Stimulated activated naive CD4-positive, alpha-beta T cell (primary cell): Measurements from ENCODE around the gene RIBC2.
"Not testable (repeated sequence)": the region's sequence is repeated elsewhere in the genome, so short reads cannot be mapped to it uniquely, and the experiment has no call there.

ENCODE experiments used
- DNase-seq, 6 experiments: peaks; one replicate each; lab custom pipeline; 2025; lab: John Stamatoyannopoulos, UW

The RIBC2 gene

DNA sequence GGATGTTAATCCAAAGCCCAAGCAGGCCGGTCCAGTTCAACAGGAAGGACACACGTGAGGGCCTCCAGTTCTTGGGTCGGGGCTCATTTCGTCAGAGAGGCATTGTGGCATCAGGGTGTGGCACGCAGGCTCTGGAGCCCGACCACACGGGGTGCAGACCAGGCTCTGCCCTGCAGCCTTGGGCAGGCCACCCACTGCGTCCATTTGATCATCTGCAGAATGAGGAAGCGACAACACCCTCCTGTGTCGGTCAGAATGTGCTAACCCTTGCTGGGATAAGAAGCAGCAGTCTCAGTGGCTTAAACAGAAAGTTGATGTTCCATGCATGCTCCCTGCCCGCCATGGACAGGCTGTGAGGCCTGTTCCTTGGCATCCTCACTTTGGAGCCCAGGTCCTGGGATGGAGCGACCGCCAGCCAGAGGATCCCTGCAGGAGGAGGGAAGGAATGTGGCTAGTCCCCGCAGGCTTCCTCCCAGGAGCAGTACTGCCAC is 10.8 kb downstream of the RIBC2 start:
- DNase-seq, result no peak

DNA sequence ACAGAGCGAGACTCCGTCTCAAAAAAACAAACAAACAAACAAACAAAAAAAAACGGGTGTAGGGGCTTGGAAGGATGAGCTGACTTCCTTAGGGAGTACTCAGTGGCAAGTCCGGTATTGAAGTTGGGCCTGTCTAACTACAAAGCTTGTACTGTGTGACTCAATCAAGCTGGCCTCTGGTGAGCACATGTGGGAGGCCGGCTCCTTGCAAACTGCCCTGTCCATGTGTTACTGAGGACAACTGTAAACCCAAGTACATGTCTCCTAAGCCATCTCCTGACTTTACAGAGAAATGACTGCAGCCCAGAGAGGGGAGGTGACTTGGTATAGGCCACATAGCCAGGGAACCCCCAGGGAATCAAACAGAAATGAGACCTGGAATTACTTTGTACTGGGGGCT is 11.6 kb downstream of the RIBC2 start:
- no peak for DNase-seq

DNA sequence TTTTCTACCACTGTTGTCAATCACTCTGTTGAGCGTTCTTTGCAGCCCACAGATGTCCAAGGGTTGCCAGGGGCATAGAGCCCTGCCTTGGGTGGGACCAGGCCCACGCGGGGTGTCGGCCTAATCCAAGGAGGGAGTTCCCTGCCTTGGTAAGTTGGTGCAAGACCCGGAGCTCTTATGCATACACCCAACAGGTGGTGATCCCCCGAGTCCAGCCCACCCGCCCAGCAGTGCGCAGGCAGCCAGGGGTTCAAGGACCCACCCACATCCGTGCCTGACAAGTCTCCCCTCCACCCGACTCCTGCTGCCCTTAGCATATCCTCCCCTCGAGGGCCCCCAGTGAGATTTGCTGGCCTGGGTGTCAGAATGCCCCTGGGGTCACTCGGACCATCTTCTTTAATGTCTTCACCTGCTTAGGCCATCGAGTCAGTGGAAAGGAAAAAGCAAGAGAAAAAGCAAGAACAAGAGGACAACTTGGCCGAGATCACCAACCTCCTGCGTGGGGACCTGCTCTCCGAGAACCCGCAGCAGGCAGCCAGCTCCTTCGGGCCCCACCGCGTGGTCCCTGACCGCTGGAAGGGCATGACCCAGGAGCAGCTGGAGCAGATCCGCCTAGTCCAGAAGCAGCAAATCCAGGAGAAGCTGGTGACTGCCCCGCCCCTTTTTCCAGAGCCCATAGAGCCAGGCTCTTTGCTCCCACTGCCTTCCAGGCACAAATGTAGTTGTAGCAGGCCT is 12.2 kb downstream of the RIBC2 start:
- no peak for DNase-seq

DNA sequence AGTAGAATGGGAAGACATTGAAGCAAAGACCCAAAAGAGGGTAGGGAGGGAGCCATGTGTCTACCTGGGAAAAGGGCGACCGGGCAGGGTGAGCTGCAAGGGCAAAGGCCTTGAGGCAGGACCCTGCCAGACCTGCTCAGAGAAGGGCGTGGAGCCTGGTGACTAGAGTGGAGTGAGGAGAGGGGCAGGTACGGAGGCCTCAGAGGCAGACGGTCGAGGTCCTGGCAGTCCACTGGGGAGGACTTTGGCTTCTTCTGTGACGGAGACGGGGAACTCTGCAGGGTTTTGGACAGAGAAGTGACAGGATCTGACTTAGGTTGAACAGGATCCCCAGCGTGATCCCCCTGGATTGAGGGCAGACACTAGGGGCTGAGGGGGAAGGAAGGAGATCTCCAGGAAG is 12.9 kb downstream of the RIBC2 start:
- DNase-seq, result no peak

DNA sequence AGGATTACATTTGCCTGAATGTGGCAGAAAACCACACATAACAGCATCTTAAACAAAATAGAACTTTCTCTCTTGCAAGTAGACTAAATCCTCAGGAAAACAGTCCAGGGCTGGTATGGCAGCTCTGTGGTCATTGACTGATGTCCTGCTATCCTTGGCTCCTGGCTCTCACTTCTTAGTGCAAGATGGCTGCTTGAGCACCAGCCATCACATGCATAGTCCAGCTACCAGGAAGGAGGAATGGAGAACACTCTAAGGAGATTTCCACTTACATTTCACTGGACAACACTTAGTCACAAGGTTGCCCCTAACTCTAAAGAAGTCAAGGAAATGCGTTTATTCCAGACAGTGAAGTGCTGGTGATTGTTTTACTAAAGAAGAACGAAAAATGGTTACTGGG is 13.6 kb downstream of the RIBC2 start:
- no peak for DNase-seq

DNA sequence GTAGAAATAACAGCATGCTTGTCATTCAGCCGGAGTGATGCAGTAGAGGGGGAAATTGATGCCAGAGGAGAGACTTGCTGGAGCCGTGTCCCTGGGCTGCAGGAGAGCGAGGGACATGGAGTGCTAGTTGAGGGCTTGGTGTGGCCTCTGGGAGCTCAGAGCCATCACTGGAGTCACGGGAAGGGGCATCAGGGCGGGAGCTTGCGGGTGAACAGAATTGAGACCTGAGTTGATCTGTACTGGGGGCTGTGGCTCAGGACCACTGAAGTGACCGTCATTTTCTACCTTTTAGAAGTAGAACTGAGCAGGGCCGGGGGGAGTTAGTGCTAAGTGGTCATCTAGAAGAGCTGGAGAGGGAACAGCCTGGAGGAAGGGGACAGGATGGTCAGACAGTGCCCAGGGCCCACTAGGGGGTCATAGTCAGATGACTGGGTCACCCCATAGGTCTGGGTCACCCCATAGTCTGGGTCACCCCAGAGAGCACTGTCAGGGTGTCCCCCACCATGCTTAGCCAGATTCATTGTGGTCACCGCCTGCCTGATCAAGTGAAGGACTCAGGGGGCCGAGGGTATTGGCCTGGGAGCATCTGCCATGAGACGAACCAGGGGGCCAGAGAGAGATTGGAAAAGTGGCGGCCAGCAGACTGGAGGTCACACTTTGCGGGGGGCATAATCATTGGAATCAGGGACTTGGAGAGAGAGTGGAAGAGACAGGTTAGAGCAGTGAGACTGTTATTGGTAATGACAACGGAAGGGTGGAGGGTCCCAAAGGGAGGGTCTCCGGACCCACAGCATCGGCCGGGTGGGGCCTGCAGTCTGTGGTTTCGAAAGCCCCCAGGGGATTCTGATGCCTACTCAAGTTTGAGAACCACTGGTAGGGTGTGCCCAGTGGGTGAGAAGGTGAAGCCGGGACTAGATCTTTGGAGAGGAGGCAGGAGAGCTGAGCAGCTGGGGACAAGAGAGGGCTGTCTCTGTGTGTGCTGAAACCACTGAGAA is 15.2 kb downstream of the RIBC2 start:
- DNase-seq, result no peak

DNA sequence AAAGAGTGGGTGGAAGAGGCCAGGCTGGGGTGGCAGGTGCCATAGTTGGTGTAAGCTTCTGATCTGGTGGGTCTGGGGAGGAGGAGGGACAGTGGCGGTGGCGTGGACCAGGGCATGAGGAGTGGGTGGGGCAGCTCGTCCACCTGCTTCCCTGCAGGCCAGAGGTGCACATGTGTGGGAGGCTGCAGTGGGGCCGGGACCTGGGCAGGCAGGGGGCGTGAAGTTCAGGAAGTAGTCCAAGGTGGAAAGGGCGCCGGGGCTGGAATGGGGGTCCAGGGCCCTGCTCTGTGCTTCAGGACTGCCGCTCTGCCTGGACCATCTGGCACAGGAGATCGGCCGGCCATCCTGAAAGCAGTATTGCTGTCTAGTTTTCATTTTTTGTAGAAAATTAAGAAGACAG is 15.9 kb downstream of the RIBC2 start:
- no peak for DNase-seq

DNA sequence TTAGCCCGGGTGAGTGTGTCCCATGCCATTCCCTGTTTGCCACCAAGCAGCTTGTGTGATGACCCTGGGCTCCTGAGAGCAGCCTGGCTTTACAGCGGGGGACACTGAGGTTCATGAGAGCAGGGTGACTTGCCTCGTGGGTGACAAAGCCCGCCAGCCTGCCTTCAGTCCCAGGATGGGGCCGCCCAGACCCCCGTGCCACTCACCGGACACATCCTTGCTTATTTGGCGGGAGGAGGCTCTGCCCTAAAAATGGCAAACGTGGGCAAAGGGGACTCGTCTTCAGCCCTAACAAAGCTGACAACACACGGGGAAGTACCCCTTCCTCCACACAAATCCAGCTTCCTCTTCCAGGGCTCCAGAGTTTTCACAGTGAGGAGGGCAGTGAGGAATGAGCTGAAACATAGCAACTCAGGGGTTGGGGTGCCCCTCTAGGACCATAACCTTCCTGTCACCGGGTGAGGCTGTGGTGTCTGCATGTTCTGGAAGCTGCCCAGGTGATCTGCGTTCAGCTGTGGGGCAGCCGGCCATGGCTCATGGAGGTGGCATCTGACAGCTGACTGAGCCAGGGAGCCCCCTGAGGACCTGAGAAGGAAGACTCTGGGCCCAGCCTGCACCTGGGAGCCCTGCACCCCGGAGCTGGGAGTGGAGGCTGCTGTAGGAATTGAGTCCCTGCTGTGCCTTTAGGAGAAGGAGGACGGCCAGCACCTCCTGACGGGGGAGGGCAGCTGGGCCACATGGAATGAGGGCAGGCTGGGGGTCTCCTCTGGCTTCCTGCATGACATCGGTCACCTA is 16.7 kb downstream of the RIBC2 start:
- no peak for DNase-seq

DNA sequence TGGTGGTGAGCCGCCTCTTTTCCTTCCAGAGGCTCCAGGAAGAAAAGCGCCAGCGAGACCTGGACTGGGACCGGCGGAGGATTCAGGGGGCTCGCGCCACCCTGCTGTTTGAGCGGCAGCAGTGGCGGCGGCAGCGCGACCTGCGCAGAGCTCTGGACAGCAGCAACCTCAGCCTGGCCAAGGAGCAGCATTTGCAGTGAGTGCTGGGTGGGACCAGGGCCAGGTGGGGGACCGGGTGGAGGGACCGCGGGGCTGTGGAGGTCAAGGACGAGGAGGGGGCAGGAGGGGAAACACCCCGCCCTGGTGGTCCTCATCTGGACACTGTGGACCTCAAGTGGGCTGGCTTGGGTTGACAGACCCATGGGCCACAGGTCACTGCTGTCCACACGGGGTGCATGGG is 17.4 kb downstream of the RIBC2 start:
- DNase-seq, result no peak

DNA sequence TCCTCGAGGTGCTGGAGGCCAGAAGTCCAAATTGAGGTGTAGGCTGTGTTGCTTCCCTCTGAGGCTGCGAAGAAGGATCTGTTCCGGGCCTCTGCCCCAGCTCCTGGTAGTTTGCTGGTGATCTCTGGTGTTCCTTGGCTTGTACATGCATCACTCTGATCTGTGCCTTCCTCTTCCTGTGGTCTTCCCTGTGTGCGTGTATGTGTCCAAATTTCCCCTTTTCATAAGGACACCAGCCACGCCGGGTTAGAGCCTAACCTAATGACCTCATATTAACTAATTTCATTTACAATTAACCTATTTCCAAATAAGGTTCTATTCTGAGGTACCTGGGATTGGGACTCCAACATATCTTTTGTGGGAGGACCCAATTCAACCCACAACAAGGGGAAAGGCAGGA is 21.5 kb downstream of the RIBC2 start:
- DNase-seq, result no peak

DNA sequence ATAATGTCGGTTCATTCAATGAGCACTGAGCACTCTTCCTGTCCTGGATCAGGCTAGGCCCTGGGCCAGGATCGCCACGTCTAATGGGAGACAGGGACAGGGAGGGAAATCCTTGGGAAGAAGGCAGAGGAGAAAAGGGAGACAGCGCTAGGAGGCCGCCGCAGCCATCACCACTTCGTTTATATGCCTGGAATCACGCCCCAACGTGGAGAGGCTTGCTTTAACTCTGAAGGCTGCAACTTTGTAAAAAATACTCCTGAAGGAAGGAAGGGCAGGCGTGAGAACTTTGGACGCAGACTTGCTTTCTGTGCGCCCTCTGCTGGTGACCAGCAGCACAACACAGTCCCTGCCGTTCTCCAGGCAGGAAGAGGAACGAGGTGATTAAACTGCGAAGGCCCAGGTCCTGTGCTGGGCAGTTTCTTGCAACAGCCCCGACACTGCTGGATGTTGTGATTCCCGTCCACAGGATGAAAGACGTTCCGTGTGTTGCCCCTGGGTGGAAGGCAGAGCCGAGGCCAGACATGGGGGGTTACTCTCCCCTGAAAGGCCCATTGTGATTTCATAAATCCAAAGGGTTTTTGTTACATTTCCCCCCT is 22.1 kb downstream of the RIBC2 start:
- DNase-seq, result peak; percentile 54 to 84 (median 74)

DNA sequence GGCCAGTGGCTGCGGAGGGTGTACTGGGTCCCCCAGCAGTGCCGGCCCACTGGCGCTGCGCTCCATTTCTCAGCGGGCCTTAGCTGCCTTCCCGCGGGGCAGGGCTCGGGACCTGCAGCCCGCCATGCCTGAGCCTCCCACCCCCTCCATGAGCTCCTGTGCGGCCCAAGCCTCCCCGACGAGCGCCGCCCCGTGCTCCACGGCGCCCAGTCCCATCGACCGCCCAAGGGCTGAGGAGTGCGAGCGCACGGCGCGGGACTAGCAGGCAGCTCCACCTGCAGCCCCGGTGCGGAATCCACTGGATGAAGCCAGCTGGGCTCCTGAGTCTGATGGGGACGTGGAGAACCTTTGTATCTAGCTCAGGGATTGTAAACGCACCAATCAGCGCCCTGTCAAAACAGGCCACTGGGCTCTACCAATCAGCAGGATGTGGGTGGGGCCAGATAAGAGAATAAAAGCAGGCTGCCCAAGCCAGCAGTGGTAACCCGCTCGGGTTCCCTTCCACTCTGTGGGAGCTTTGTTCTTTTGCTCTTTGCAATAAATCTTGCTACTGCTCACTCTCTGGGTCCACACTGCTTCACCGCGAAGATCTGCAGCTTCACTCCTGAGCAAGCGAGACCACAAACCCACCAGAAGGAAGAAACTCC is 23.5 kb downstream of the RIBC2 start:
- peak in 3 of 6 experiments; percentile 17 to 29 (median 24) for DNase-seq

DNA sequence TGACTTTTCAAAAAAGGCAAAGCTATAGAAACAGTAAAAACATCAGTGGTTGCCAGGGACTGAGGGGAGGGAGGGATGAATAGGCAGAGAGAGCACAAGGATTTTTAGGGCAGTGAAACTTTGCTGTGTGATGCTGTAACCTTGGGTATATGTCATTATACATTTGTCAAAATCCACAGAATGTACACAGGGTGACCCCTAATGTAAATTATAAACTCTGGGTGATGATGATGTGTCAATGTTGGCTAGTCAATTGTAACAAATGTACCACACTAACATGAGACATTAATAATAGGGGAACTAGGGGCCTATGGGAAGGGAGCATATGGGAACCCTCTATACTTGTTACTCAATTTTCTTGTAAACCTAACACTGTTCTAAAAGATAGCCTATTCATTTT is 24.8 kb downstream of the RIBC2 start:
- DNase-seq, result no peak

DNA sequence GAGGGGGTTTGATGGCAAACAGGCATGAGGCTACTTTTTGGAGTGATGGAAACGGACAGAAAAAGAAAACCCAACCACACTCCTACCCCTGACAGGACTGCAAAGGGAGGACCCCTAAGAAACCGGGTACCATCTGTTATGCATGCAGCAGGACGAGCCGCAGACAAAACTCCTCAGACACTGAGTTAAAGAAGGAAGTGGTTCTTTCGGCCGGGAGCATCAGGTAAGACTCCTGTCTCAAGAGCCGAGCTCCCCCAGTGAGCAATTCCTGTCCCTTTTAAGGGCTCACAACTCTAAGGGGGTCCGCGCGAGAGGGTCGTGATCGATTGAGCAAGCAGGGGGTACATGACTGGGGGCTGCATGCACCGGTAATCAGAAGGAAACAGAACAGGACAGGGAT is 27.2 kb downstream of the RIBC2 start:
- not testable (repeated sequence) for DNase-seq

DNA sequence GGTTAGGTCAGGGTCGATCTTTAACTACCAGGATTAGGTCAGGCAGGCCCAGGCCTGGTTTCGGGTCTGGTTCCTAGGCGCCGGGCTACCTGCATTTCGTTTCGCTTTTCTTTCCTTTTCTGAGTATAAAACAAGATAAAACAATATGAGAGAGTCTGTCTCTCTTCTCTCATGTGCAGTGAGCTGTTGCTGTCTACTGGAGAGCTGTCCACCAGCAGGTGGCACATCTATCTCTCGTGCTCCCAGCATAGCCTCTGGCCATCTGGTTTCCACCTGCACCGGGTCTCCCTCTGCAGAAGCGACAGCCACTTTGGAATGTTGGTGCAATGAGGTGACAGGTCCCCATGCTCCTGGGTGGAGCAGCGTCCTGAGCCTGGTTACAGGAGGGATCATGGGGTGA is 27.6 kb downstream of the RIBC2 start:
- peak in 5 of 6 experiments; percentile 4 to 51 (median 29) for DNase-seq

DNA sequence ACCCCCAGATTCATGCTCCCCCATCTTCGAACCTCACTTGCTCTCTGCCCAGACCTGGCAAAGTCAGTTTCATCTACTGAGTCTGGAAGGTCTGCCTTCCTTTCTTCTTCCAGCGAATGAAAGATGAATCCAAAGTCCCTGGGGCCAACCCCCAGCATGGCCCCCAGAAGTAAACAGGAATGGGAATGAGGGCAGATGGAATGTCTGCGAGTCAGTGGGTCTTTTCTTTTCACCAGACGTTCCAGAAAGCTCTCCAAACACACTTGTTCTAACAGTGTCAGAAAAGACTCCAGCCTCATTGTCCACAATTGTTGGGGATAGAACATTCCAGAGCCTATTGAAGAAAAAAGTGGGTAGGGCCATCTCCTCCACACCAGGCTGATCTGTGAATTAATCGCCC is 28.6 kb downstream of the RIBC2 start:
- no peak for DNase-seq

DNA sequence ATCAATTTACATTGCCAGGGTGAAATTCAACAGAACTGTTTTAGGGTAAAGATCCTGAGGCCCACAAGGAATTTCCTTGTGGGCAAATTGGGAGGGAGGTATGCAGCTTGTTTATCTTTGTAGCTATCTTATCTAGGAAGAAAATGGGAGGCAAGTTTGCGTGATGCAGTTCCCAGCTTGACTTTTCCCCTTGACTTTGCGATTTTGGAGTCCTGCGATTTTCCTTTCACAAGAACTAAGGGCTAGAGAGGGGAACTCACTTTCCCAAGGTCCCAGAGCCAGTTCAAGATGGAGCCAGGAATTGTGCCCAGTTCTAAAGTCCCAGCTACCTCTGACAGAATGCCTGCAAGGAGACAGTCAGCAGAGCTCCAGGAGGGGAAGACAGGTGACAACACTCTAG is 30.7 kb downstream of the RIBC2 start:
- no peak for DNase-seq

DNA sequence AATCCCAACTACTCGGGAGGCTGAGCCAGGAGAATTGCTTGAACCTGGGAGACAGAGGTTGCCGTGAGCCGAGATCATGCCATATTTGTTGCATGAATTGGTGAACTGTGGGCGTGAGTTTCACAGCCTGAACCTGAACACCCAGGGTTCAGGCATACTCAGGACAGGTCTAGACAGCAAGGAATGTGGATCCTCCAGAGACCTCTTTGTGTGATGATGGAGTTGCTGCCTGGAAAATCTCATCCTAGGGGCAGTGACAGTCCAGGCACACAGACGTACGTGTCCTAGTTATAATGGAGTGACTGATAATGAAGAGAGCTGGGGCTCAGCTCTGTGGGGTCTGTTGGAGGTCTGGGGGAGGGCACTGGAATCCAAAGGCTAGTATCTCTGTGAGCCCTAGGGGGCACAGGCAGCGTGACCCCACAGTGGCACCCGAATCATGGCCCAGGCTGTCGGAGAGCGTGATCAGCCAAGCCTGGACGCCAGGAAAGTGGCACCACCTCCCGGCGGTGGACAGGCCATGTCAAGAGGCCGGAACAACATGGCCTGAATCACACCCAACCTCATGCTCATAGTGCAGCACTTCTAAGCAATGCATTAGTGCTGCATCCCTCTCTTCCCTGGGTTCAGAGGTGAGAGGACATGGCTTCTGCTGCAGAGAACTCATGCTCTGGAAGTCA is 31.7 kb downstream of the RIBC2 start:
- no peak for DNase-seq

DNA sequence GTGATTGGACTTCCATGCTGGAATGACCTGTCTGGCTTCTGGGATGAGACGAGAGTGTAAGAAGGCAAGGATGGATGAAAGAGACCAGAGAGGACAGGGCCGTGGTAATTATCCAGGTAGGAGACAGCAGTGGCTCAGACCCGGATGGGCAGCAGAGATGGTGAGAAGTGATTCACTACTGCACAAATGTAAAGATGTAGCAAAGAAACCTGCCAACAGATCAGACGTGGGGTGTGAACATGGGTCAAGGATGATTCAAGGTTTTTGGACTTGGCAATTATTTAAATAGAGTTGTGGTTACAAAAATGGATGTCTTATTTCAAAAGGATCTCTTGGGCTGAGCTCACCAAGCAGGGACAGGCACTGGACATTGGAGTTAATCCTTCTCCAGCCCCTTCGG is 32.7 kb downstream of the RIBC2 start:
- no peak for DNase-seq

DNA sequence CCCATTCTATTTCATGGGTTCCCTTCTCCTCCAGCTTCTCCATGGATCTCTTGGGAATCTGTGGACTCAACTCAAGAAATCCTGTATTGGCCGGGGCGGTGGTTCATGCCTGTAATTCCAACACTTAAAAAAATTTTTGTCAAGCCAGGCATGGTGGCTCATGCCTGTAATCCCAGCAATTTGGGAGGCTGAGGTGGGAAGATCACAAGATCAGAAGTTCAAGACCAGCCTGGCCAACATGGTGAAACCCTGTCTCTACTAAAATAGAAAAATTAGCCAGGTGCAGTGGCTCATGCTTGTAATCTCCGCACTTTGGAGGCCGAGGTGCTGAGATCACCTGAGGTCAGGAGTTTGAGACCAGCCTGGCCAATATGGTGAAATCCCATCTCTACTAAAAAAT is 34.1 kb downstream of the RIBC2 start:
- DNase-seq, result not testable (repeated sequence)

DNA sequence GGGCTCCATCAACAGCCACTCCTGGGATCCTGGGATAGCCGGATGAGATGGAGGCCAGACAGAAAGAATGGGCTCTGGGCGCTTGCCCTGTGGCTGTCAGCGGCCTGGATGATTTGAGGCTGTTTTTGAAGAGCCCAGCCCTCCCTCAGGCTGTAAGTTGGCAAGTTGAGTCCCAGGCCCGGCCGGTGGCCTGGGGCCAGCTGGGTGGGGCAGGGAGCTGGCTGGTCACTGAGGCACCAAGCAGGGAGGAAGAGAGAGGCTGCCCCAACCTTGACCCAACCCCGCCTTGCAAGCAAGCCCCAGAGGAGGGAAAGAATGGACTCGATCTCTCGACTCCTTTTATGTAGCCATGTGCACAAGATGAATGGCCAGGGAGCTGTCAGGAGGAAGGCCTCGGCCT is 34.9 kb downstream of the RIBC2 start:
- no peak for DNase-seq
